ENCODE measurements around the gene SUMO2.

DNA sequence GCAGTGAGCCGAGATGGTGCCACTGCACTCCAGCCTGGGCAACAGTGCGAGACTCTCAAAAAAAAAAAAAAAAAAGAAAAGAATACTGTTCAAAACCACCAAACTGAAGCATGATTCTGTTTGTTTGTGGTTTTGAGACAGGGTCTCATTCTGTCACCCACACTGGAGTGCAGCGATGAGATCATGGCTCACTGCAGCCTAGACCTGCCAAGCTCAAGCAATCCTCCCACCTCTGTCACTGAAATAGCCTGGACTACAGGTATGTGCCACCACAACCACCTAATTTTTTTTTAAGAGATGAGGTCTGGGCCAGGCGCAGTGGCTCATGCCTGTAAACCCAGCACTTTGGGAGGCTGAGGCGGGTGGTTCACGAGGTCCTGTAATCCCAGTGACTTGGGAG is 4.3 kb downstream of the SUMO2 start:
- TF ChIP-seq HMGXB4 (CRISPR knock-in tag; IDR thresholded peaks at IDR 0.05; ENCODE audit: borderline replicate concordance in 1 of 2, low read depth in 1 of 2) (no peak), CTCF (CRISPR knock-in tag; IDR thresholded peaks at IDR 0.05) (no peak), SMYD3 (CRISPR knock-in tag; IDR thresholded peaks at IDR 0.05) (no peak)
- TF ChIP-seq, protein P1, sequence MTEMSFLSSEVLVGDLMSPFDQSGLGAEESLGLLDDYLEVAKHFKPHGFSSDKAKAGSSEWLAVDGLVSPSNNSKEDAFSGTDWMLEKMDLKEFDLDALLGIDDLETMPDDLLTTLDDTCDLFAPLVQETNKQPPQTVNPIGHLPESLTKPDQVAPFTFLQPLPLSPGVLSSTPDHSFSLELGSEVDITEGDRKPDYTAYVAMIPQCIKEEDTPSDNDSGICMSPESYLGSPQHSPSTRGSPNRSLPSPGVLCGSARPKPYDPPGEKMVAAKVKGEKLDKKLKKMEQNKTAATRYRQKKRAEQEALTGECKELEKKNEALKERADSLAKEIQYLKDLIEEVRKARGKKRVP (CRISPR knock-in tag; IDR thresholded peaks at IDR 0.05), result no peak

All from HepG2 (cell line).